ENCODE measurements around the gene ADAR.

The ADAR gene

DNA sequence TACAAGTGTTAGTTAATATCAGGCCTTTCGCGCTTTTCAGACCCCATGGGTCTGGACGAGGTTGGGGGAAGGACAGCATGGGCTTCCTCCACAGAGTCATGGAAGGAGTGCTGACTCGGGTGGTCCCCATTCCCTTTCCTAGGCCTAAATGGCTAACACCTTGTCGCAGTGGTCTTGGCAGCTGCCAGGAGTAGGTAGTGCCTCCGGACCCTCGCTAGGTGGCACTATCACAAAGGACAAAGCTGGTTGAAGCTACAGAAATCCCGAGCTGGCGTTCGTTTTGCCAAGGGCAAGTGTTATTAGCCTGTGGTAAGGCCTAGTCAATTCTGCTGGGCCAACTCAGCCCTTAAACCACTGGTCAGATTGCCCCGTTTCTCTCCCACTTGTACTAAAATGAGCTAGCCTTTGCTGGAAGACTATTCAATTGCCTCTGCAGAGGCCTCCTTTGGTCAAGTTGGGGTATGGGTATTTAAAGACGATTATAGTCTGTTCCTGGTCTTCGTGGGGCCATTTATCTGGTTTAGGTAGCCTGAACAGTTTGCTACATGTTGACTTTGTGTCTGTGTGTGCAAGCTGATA, 48.4 kb downstream of the ADAR start:
- DNase-seq (ENCODE audit: low read depth in 4 of 4, low spot score in 1 of 4): peak; percentile 68 to 75 (median 72)

DNA sequence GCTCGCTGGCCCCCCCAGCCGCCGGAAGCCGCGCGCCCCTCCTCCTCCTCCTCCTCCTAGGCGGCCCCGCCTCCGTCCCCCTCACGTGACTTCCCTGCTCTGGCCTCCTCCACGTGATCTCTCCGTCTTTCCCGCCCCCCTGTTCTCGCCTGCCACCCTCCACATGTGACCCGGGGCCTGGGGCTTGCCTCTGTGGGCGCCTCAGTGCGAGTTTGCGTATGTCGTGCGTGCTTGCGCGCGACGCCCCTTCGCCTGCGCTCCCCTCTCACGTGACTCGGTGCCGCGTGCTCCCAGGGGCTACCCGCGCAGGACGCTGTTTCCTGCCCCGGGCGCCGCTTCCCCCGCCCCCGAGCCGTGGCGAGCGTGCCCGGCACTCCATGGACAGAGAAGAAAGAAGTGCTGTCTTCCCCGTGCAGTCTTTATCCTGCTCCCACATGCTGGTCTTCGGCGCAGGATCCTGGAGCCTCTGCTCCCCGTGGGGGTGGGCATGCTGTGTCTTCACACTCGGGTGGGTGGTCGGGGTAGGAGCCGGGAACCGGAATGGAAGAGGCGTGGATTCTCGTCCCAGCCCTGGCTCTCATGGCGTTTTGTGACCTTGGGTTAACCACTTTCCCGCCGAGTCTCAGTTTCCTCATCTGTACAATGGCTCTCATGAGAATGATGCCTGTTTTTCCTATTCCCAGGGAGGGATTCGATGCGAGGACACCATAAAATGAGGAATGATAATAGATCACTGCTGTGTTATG, 49.1 kb downstream of the ADAR start:
- DNase-seq (ENCODE audit: low read depth in 4 of 4, low spot score in 1 of 4): peak; percentile 97 to 99 (median 98)

DNA sequence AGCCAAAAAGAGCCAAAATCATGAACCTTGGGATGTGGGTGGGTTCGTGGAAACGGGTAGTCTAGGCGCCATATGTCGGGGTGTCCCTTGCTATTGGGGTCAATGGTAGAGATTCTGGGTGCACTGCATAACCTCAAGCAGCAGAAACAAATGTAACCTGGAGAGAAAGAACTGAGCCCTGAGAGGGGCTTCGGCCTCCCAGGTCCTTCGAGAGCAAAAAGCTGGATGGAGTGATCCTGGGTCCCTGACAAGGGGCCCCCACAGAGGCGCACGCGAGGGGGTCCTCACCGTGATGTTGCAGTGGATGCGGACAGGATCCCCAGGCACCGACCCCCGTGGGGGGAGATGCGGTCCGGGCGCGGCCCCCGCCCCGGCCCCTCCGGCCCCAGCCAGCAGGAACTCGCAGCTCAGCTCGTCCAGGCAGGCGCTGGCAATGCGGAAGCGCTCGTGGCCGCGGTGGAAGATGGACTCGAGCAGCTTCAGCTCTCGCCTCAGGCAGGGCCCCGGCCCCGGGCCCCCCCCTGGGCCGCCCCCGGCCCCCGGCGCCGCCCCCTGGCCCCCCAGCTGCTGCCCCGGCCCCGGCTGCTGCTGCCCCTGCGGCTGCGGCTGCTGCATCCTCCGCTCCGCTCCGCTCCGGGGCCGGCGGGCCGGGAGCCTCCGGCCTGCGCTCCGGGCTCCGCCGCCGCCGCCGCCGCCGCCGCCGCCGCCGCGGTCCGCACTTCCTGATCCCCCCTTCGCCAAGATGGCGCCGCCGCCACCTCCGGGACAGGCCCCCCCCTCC, 49.9 kb downstream of the ADAR start, which contains the start of gene UBE2Q1:
TSS of gene UBE2Q1 (minus strand) at position 724 of the 781 bp plus-strand sequence. CDS start at position 615, 109 bp downstream.
- no peak for DNase-seq (ENCODE audit: low read depth in 4 of 4, low spot score in 1 of 4)

DNA sequence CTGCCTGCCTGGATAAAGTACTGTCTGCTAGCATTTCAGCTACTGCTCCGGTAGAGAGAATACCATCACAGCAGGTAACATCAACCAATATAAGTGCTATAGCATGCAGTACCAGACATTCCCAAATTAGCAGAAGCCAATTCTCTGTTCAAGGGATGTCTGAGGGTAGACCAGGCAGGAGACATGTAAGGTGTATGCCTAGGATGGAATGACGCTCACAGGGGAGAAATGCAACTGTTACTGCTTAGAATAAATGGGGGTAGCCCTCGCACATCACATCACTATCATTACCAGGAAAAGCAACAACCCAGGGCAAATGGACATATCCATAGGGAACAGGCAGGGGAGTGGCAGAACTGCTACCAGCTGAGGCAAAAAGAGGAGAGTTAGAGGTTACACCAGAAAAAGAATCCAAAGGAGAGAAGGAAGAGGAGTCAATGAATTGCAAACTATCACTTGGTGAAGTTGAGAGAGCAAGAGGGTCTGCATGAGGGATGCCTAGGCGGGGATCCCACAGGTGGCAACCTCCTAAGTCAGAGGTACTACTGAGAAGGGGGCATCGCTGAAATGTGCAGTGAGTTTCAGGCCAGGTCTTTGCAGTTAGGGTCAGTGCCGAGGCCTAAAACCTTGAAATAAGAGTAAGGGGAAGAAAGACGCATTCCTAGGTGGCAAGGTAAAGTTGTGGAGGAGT, 50.6 kb downstream of the ADAR start:
- DNase-seq (ENCODE audit: low read depth in 4 of 4, low spot score in 1 of 4): no peak

DNA sequence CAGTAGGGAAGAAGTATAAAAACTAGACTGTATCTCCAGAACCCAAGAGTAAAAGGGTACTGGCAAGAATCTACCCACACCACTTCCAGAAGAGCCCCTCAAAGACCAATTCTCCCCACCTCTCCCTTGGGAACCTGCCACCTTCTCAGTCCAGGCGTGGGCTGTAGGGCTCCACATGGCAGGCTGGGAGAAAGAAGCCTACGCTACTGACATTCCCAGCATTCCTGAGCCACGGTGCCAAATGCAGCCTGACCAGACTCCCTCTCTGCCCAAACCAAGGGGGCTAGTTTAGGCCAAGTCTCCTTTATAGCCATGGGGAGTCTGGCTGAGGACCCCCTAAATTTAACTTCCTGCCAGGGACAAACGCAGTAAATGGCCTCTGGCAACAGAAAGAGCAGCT, 51.6 kb downstream of the ADAR start:
- DNase-seq (ENCODE audit: low read depth in 4 of 4, low spot score in 1 of 4): no peak

DNA sequence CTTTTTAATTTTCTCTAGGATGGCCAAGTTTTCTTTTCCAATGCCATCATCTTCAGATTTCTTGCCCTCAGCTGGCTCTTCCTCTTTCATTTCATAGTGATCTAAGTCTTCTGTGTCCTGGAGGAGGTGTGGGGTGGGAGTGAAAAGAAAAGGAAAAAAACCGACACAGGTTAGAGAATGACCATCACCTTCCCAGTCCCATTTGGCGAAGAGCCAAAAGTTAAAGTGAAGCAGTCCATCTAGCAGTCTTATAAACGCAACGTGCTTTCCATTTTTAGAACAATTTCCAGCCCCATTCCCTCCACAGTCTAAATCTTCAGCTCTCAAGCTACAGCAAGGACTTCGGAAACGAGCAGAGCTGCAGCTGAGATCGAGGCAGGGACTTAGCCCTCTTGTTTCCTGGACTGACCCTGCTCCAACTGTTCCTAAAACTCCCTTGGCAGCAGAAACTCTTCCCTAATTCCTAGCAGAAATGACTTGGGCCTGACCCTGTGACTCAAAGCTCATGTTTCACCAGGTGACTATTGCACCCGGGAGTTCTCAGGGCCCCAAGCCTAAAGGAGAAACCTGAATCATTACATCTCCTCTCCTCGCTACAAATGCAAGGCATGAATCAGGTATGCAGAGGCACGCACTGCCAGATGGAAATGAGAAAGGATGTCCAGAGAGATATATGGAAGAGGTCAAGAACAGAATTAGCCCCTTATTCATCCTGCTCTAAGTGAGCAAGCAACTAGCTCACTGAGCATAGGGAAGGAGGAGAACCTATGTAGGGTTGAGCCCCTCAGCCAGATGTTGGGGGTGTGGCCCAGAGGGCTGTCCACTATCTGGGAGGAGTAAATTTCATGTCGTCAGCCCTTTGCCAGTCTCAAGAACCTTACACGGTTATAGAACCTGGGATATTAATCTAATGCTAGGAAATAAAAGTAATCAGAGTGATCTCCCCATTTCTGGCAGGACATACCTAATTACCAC, 54.6 kb downstream of the ADAR start:
- DNase-seq (ENCODE audit: low read depth in 4 of 4, low spot score in 1 of 4): no peak

DNA sequence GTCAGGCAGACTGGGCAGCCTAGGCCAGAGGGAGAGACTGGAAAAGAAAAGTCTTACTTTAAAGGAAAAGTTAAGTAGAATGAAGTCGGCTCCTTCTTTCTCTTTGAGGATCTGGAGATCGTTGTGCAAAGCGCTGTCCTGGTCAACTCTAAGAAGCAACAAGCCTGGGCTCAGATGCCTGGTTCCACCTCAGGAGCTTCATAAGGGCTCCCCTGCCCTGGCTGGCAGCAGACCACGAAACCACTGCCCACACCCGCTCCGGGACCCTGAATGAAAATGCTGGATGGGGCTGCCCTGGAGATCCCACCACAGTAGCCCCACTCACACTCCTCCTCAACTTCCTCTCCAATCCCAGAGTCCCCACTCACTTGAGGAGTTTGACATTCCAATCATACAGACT, 56.0 kb downstream of the ADAR start:
- DNase-seq (ENCODE audit: low read depth in 4 of 4, low spot score in 1 of 4): no peak

DNA sequence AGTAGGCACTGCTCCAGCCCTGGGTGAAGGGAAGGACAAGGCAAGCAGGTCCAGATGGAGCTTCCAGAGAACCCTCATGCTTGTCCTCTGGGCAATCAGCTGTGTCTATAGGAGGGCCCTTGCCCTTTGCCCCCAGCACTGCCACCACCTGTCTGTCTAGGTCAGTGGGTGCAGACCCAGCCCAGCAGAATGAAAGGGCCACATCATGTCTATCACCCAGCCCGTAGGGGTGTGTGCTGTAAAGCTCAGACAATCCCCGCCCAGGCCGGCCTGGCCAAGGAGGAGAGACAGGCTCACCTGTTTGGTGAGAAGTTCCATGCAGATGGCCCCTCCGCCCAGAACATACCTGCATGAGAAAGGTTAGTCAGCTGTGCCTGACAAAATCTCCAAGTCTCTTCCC, 56.5 kb downstream of the ADAR start:
- DNase-seq (ENCODE audit: low read depth in 4 of 4, low spot score in 1 of 4): no peak

DNA sequence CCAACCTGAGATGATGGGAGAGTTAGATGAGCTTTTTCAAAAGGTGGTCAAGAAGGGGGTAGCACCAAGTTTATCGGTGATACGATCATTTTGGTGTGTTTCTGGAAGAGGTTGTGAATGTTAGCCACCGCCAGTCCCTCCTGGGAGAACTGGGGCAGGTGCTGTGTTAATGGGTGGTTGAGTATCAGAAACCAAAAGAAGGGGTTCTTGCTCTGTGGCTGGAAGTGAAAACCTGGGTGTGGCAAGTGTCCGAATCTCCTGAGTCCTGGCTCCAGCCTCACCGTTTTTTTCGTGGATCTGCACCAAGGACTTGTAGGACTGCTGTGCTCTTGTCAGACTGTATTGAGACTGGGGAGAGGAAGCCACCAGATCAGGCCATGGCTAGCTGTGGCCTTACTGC, 57.3 kb downstream of the ADAR start:
- DNase-seq (ENCODE audit: low read depth in 4 of 4, low spot score in 1 of 4): no peak

DNA sequence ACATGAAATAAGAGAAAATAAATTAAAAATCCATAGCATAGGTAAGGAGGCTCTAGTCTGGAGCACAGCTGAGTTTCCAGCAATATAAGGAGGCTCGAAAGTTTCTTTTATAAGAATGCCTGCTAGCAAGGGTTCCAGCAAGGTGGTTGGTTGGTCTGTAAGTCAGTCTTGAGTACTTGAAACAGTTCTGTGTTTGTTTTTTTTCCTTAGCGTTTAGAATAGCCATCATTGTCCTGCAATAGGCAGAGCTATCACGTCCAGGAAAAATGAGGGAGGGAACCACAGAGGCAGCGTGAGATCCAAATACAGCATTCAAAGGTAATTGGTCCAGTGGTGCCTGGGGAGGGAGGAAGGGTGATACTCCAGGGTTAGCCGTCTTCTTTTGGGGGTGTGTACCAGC, 57.9 kb downstream of the ADAR start:
- no peak for DNase-seq (ENCODE audit: low read depth in 4 of 4, low spot score in 1 of 4)

DNA sequence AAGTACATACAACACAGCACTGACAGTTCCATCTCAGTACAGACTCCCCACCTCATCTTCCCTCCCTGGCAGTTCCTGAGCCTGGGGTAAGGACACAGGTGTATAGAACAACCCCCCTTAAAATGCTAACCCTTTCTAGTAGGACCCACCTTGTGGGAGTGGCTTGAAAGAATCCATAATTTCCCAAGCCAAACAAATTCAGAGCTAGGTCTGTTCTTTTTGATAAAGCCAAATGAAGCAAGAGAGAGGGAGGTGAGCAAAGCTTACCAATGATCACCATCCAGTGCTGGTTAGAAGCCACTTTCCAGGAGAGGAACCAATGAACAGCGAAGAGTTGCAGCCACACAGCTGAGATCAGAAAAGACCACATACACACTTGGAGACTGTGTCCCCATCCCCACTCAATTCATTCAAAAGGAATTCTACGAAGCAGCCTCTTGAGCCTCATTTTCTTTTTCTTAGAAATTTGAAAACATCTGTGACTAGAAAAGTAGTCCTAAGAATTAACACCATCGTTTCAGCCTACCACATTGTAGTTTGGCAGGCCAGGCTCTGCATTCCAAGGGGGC, 58.7 kb downstream of the ADAR start:
- no peak for DNase-seq (ENCODE audit: low read depth in 4 of 4, low spot score in 1 of 4)

DNA sequence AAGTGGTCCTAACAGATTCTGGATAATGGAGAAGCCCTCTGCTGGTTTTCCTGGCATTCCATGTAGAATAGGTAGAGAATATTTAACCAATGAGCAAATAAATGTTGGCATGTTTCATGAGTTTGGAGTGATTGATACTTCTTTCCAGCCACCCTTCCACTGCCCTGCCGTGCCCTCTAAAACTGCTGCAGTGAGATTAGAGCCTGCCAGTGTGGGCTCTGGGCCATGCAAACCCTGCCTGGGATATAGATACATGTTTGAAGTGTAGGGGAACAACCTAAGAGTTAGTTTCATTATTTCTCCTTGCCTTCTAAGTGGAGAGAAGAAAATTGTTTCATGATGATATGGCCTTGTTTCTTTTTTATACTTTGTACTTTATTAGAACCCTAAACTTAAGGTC, 60.0 kb downstream of the ADAR start:
- no peak for DNase-seq (ENCODE audit: low read depth in 4 of 4, low spot score in 1 of 4)

DNA sequence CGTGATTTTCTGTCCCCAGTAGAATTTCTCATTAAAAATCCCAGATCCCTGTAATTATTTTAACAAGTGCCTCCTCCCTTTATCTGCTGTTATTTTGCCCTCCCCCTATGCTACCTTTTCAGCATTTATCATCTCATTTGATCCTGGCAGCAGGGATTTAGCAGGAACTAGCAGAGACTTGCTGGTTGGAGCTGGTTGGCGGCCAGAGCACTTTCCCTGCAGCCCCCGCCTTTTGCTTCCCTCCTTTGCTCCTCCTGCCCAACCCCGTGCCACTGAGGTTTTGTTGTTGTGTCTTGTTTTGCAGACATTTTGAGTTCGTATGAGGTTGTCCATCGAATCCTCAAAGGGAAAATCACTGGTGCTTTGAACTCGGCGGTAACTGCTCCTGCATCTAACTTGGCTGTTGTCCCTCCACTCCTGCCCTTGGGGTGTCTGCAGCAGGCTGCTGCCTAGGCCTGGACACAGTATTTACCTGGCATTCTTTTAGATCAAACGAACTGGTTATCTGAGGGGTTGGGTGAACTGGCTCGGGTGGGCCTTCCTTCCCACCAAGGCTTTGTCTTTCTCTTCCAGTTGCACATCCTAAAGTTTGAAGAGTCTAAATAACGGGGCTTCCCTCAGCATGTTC, 60.8 kb downstream of the ADAR start:
- no peak for DNase-seq (ENCODE audit: low read depth in 4 of 4, low spot score in 1 of 4)

DNA sequence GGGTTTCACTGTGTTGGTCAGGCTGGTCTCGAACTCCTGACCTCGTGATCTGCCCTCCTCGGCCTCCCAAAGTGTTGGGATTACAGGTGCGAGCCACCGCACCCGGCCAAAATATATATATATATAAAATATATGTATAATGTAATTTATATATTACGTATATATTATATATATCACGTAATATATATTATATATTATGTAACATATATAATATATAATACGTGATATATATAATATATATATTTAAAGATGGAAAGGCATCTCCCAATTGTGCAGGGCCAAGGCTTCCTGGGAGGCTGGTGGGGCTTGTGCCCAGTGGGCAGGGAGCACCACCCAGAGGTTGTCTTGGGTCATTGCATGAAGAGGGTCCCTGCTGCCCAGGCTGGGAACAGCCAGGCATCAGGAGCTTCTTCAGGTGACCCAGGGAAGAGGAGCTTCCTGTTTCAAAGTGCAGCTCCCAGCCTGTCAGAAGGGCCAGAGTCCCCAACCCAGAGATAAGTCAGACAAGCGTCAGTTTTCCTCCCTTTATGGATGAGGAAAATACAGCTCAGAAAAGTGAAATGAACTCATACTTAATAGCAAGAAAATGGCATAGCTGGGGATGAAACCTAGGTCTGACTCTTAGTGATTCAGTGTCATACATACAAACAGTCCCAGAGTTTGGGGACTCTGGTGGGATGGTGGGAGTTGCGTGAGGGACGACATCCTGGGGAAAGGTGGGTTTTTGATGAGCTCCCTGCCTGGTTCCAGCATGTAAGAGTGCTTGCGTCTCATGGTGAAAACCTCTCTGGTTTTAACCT, 61.5 kb downstream of the ADAR start:
- peak in 3 of 4 experiments; percentile 20 to 46 (median 21) for DNase-seq (ENCODE audit: low read depth in 4 of 4, low spot score in 1 of 4)

DNA sequence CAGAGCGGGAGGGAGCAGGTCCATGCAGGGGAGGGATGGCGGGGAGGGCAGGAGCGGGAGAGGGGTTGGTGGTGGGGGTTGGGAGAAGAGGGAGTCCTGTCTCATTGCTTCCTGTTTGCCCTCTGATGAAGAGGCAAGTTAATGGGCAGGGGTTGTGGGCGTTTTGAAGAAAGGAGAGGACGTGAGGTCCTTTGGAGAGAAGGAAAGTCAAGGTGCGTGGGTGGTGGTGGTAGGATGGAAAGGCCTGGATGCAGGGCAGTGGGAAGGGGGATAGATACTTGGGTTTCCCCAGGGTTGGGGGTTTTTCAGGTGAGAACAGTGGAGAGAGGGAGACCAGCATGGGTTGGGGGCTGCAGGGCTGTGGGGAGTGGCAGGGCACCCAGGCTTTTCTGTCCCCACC, 66.8 kb downstream of the ADAR start:
- DNase-seq (ENCODE audit: low read depth in 4 of 4, low spot score in 1 of 4): no peak

DNA sequence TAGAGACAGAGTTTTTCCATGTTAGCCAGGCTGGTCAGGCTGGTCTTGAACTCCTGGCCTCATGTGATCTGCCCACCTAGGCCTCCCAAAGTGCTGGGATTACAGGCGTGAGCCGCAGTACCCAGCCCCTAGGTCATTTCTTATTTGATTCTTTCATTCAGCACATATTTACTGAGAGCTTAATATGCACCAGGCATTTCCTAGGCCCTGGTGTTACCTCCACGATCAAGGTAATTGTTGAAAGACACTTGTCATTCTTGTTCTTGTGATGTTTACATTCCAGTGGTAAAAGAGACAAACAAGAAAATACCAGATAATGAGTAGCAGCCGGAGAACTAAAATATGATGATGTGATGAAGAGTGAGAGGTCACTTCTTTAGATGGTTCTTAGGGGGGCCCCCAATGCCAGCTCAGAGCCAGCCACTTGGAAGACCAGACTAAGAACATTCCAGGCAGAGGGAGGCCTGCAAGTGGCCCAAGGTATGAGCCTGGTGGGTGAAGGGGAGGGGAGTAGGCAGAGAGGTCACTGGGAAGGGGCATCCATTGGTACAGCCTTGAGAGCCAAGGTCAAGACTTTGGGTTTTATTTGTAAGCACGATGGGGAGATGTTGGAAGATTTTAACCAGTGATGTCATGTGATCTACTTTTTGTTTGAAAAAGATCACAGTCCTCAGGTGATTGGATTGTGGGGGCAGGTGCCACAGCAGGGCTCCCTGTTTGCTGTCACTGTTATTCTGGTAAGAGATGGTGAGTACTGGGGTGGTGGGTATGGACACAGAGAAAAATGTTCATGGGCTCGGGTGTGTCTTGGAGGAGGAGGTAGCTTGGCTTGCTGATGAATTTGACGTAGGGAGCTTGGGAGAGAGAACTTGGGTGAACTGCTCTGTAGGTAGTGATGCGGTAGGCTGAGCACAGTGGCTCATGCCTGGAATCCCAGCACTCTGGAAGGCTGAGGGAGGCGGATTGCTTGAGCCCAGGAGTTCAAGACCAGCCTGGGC, 68.2 kb downstream of the ADAR start:
- DNase-seq (ENCODE audit: low read depth in 4 of 4, low spot score in 1 of 4): no peak

DNA sequence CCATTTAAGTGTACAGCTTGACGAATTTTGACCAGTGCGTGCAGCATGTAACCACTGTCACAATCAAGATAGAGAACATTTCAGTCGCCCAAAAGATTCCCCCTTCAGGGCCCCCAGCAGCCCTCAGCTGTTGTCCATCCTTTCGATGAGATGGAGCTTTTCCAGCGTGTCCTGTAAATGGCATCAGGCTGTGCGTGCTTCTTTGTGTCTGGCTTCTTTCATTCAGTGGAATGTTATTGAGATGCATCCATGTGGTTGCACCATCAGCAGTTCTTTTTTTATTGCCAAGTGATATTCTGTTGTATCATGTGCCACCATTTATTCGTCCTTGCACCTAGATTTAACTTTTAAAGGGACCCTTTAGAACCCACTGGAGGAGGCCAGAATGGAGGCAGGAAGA, 71.4 kb downstream of the ADAR start:
- no peak for DNase-seq (ENCODE audit: low read depth in 4 of 4, low spot score in 1 of 4)

All from stimulated activated CD4-positive, alpha-beta T cell treated with anti-CD3 and anti-CD28 coated beads, Interleukin-1b, Interleukin-23, amount 100 ng/mL, for 24 hours (primary cell).